ENCODE measurements around the gene PLA2G12B.

PLA2G12B gene

GRCh38 chr10:72888151-72888638 is 66.4 kb downstream of the PLA2G12B start:
- DNase-seq = no peak

GRCh38 chr10:72887043-72887442 is 67.6 kb downstream of the PLA2G12B start:
- DNase-seq = no peak

- no peak for DNase-seq
Observed at GRCh38 chr10:72886621-72887020, 68.0 kb downstream of the PLA2G12B start.

GRCh38 chr10:72885953-72886352 is 68.7 kb downstream of the PLA2G12B start:
- no peak for DNase-seq
